Measurements from ENCODE around the gene GAK.

- TF ChIP-seq CTCF (IDR thresholded peaks at IDR 0.05) (no peak), POLR2A (IDR thresholded peaks at IDR 0.05) (no peak)
Measured at GRCh38 chr4:921830-922331, 10.2 kb downstream of the GAK start.

Data from right lobe of liver (tissue), 4 donors.